Measurements from ENCODE around the gene SVEP1. TPM values are rescaled to one million over a fixed set of nuclear protein-coding genes. Genes with fewer than 3 reads are reported as not detected.

The SVEP1 gene
- total RNA-seq, 1 experiment from 2014 or later: 0.45 TPM

- H3K36me3 ChIP-seq (ENCODE audit: insufficient read depth, low read length, poor library complexity, severe bottlenecking): no peaks in the 10 kb centered on the region
- TF ChIP-seq CTCF (conservative IDR thresholded peaks at IDR 0.05; ENCODE audit: low read depth, low read length): no peak
- no peak for TF ChIP-seq EZH2 (IDR thresholded peaks at IDR 0.05; ENCODE audit: borderline replicate concordance, low read depth, low read length, poor library complexity, severe bottlenecking)
- no peaks in the 10 kb centered on the region for H3K27me3 ChIP-seq (replicated peaks; ENCODE audit: insufficient read depth, low read depth, low read length, poor library complexity)
- H3K4me1 ChIP-seq (ENCODE audit: insufficient read depth, low read length, poor library complexity, severe bottlenecking): no peaks in the 10 kb centered on the region
- CTCF ChIA-PET: no interaction called here
- no peak for DNase-seq (ENCODE audit: low spot score)
- no peaks in the 10 kb centered on the region for H3K9me3 ChIP-seq (ENCODE audit: low read depth, low read length, poor library complexity, severe bottlenecking)
- no peak overlapping the region for H3K4me3 ChIP-seq (ENCODE audit: low read depth, low read length, poor library complexity, severe bottlenecking)
- intact Hi-C loops (cut with micrococcal nuclease; ENCODE audit: unreplicated experiment): no loop called here
- no TSS peak for BruUV-seq (replicated peaks)
- H3K27ac ChIP-seq (ENCODE audit: low read depth, low read length, poor library complexity, severe bottlenecking): no peak overlapping the region
- POLR2A ChIA-PET (ENCODE audit: low non-redundant PET): no interaction called here
Observed at GRCh38 chr9:110323818-110324217, 255.7 kb downstream of the SVEP1 start.

- Histone ChIP-seq H3K27me3 (replicated peaks; ENCODE audit: insufficient read depth, low read depth, low read length, poor library complexity) (no peaks in the 10 kb centered on the region), H3K4me3 (ENCODE audit: low read depth, low read length, poor library complexity, severe bottlenecking) (no peak overlapping the region), H3K9me3 (ENCODE audit: low read depth, low read length, poor library complexity, severe bottlenecking) (no peaks in the 10 kb centered on the region), H3K36me3 (ENCODE audit: insufficient read depth, low read length, poor library complexity, severe bottlenecking) (no peaks in the 10 kb centered on the region), H3K4me1 (ENCODE audit: insufficient read depth, low read length, poor library complexity, severe bottlenecking) (no peaks in the 10 kb centered on the region), H3K27ac (ENCODE audit: low read depth, low read length, poor library complexity, severe bottlenecking) (no peak overlapping the region)
- no peak for DNase-seq (ENCODE audit: low spot score)
- intact Hi-C loops (cut with micrococcal nuclease; ENCODE audit: unreplicated experiment): no loop called here
- BruUV-seq (replicated peaks): no TSS peak
- TF ChIP-seq CTCF (conservative IDR thresholded peaks at IDR 0.05; ENCODE audit: low read depth, low read length) (no peak), EZH2 (IDR thresholded peaks at IDR 0.05; ENCODE audit: borderline replicate concordance, low read depth, low read length, poor library complexity, severe bottlenecking) (no peak)
- CTCF ChIA-PET: no interaction called here
- POLR2A ChIA-PET (ENCODE audit: low non-redundant PET): no interaction called here
Observed at GRCh38 chr9:110320651-110321445, 258.7 kb downstream of the SVEP1 start.

- ChIA-PET CTCF (no interaction called here), POLR2A (ENCODE audit: low non-redundant PET) (no interaction called here)
- Histone ChIP-seq H3K9me3 (ENCODE audit: low read depth, low read length, poor library complexity, severe bottlenecking) (no peaks in the 10 kb centered on the region), H3K4me3 (ENCODE audit: low read depth, low read length, poor library complexity, severe bottlenecking) (no peak overlapping the region), H3K36me3 (ENCODE audit: insufficient read depth, low read length, poor library complexity, severe bottlenecking) (no peaks in the 10 kb centered on the region), H3K27ac (ENCODE audit: low read depth, low read length, poor library complexity, severe bottlenecking) (no peak overlapping the region), H3K4me1 (ENCODE audit: insufficient read depth, low read length, poor library complexity, severe bottlenecking) (no peaks in the 10 kb centered on the region), H3K27me3 (replicated peaks; ENCODE audit: insufficient read depth, low read depth, low read length, poor library complexity) (no peaks in the 10 kb centered on the region)
- DNase-seq (ENCODE audit: low spot score): no peak
- BruUV-seq (replicated peaks): no TSS peak
- TF ChIP-seq CTCF (conservative IDR thresholded peaks at IDR 0.05; ENCODE audit: low read depth, low read length): no peak
- TF ChIP-seq EZH2 (IDR thresholded peaks at IDR 0.05; ENCODE audit: borderline replicate concordance, low read depth, low read length, poor library complexity, severe bottlenecking): no peak
- intact Hi-C loops (cut with micrococcal nuclease; ENCODE audit: unreplicated experiment): no loop called here
Observed at GRCh38 chr9:110319781-110320492, 259.6 kb downstream of the SVEP1 start.

All from A673 (cell line).